Measurements from ENCODE around the gene PSMD6.

PSMD6 gene

DNA sequence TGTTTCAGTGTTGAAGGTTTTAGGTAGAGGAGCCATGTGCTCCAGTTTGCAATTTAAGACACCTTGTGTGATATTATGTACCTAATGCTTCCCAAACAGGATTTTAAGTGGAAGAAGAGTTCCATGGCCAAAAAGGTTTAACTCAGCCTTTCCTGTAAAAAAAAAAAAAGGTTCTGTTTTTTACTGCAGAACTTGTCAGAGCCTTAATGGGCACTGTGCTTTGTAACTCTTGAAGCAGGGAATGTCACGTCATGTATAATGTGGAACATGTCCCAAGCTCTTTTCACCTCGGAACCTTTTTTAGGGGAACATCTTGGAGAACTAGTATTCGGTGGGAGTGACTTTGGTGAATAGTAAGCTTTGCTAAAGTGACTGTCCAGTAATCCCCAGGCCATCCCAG, 31.6 kb downstream of the PSMD6 start:
- Histone ChIP-seq H3K4me3 (ENCODE audit: extremely low read depth, insufficient read depth, low read length, poor library complexity, severe bottlenecking) (no peak overlapping the region), H3K36me3 (ENCODE audit: control insufficient read depth, insufficient read depth, low read length) (peaks cover 78% of the 10 kb centered on the region), H3K4me1 (ENCODE audit: control insufficient read depth, insufficient read depth, low read length, poor library complexity, severe bottlenecking) (no peaks in the 10 kb centered on the region), H3K27ac (ENCODE audit: low read depth, low read length, severe bottlenecking) (no peak overlapping the region), H3K9me3 (ENCODE audit: control insufficient read depth, low read length) (no peaks in the 10 kb centered on the region)
- 97 to 100% methylated on average over 3 of the region's 3 CpGs for WGBS, 2 experiments (ENCODE audit: insufficient coverage in 2 of 2)

DNA sequence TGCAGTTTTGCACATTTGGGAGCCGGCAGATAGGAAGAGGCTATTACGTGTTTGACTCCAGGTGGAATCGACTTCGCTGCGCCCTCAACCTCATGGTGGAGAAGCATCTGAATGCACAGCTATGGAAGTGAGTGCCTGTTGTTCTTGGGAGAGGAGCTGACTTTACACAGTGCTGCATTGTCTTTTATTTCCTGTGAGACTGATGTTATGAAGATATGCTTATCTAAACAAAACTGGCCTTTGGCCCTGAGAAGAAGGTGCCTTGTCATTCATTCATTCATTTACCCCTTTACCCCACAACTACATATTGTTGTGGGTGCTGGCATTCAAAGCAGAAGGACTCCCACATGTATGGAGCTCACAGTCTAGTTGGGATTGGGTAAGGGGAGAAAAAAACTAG, 32.6 kb downstream of the PSMD6 start:
- peak overlapping the region; percentile 17 for H3K27ac ChIP-seq (ENCODE audit: low read depth, low read length, severe bottlenecking)
- peaks cover 70% of the 10 kb centered on the region for H3K36me3 ChIP-seq (ENCODE audit: control insufficient read depth, insufficient read depth, low read length)
- H3K4me3 ChIP-seq (ENCODE audit: extremely low read depth, insufficient read depth, low read length, poor library complexity, severe bottlenecking) = no peak overlapping the region
- 98 to 100% methylated on average over 5 of the region's 5 CpGs for WGBS, 2 experiments (ENCODE audit: insufficient coverage in 2 of 2)
- no peaks in the 10 kb centered on the region for H3K9me3 ChIP-seq (ENCODE audit: control insufficient read depth, low read length)
- no peaks in the 10 kb centered on the region for H3K4me1 ChIP-seq (ENCODE audit: control insufficient read depth, insufficient read depth, low read length, poor library complexity, severe bottlenecking)

DNA sequence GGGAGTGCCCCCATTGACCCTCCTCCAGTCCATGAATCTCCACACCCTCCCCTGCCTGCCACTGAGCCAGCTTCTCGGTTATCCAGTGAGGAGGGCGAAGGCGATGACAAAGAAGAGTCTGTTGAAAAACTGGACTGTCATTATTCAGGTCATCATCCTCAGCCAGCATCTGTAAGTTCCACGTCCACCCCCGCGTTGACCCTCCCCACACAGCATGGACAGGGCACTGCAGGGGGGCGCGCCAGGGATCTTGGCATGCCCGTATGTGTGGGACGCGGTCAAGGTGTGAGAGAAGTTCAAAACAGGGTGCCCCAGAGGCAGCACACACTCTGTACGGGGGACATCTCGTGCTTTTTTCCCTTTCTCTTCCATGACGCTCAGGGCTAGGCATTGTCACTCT, 33.1 kb downstream of the PSMD6 start:
- H3K36me3 ChIP-seq (ENCODE audit: control insufficient read depth, insufficient read depth, low read length) = peaks cover 69% of the 10 kb centered on the region

DNA sequence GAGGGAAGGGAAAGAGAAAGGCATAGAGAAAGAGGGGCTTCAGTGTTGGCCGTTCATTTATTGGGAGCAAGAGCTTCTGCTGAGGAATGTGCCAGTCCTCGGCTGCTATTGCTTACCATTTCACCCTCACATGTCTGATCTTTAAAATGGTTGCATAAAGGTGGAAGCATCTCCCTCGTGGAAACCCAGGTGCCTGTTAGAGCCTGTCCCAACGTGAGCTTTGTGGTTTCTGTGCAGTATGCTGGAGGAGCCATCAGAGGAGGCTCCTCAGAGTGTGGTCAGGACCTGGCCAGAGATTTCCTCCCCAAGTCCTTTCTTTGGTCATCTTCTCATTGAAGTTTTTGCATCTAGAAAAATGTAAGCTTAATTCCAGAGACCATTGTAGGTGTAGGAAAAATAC, 34.4 kb downstream of the PSMD6 start:
- H3K36me3 ChIP-seq (ENCODE audit: control insufficient read depth, insufficient read depth, low read length) = peaks cover 65% of the 10 kb centered on the region
- no peak overlapping the region for H3K27ac ChIP-seq (ENCODE audit: low read depth, low read length, severe bottlenecking)
- no peaks in the 10 kb centered on the region for H3K4me1 ChIP-seq (ENCODE audit: control insufficient read depth, insufficient read depth, low read length, poor library complexity, severe bottlenecking)
- H3K4me3 ChIP-seq (ENCODE audit: extremely low read depth, insufficient read depth, low read length, poor library complexity, severe bottlenecking) = no peak overlapping the region
- 87 to 100% methylated on average over 1 to 2 of the region's 4 CpGs for WGBS, 2 experiments (ENCODE audit: insufficient coverage in 2 of 2)
- no peaks in the 10 kb centered on the region for H3K9me3 ChIP-seq (ENCODE audit: control insufficient read depth, low read length)

More for the DNA sequence above, 33.1 kb downstream of the PSMD6 start:
- H3K9me3 ChIP-seq (ENCODE audit: control insufficient read depth, low read length) = no peaks in the 10 kb centered on the region
- H3K27ac ChIP-seq (ENCODE audit: low read depth, low read length, severe bottlenecking) = peak overlapping the region; percentile 17
- 95 to 96% methylated on average over 10 to 13 of the region's 14 CpGs for WGBS, 2 experiments (ENCODE audit: insufficient coverage in 2 of 2)
- no peaks in the 10 kb centered on the region for H3K4me1 ChIP-seq (ENCODE audit: control insufficient read depth, insufficient read depth, low read length, poor library complexity, severe bottlenecking)
- H3K4me3 ChIP-seq (ENCODE audit: extremely low read depth, insufficient read depth, low read length, poor library complexity, severe bottlenecking) = no peak overlapping the region

DNA sequence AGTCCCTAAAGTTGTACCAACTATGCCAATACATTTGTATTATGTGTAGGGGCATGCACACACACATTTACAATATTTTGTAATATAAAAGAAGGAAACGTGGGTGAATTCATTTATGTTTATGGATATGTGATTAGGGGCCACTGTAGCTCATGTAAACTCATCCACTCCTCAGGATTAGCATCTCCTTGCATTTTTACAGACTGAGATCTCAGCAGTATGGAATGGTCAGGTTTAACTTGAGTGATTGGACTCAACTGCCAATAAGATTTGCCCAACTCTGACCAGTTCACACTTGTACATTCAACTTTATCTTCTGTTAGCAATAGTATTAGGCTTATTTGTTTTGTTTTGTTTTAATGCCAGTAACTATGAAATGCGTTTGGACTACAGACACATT, 36.5 kb downstream of the PSMD6 start:
- 100% methylated on average over 1 of the region's 2 CpGs; no CpG with 5 or more reads in 1 of the 2 experiments for WGBS, 2 experiments (ENCODE audit: insufficient coverage in 2 of 2)
- no peaks in the 10 kb centered on the region for H3K9me3 ChIP-seq (ENCODE audit: control insufficient read depth, low read length)
- H3K4me1 ChIP-seq (ENCODE audit: control insufficient read depth, insufficient read depth, low read length, poor library complexity, severe bottlenecking) = no peaks in the 10 kb centered on the region
- no peak overlapping the region for H3K27ac ChIP-seq (ENCODE audit: low read depth, low read length, severe bottlenecking)
- peaks cover 76% of the 10 kb centered on the region for H3K36me3 ChIP-seq (ENCODE audit: control insufficient read depth, insufficient read depth, low read length)
- no peak overlapping the region for H3K4me3 ChIP-seq (ENCODE audit: extremely low read depth, insufficient read depth, low read length, poor library complexity, severe bottlenecking)

DNA sequence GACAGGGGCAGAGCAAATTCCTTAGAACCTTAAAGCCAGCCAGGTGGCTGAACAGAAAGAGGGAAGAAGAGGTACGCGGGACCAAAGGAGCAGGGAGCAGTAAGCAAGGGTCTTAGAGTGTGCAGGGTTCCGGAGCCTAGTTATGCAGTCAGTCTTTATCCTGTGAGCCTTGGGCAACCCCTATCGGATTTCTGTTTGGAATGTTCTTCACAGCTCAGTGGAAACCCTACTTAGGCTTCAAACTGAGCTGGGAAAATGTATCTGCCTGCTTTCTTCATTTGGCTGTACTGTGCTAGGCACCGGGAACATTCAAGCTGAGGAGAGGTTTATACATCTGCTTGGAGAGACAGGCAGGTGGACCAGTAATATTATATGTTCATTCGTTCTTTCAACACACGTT, 37.1 kb downstream of the PSMD6 start:
- no peaks in the 10 kb centered on the region for H3K9me3 ChIP-seq (ENCODE audit: control insufficient read depth, low read length)
- H3K4me1 ChIP-seq (ENCODE audit: control insufficient read depth, insufficient read depth, low read length, poor library complexity, severe bottlenecking) = no peaks in the 10 kb centered on the region
- peaks cover 77% of the 10 kb centered on the region for H3K36me3 ChIP-seq (ENCODE audit: control insufficient read depth, insufficient read depth, low read length)
- H3K27ac ChIP-seq (ENCODE audit: low read depth, low read length, severe bottlenecking) = no peak overlapping the region
- WGBS, 2 experiments (ENCODE audit: insufficient coverage in 2 of 2) = 94 to 95% methylated on average over 6 to 7 of the region's 7 CpGs
- no peak overlapping the region for H3K4me3 ChIP-seq (ENCODE audit: extremely low read depth, insufficient read depth, low read length, poor library complexity, severe bottlenecking)

DNA sequence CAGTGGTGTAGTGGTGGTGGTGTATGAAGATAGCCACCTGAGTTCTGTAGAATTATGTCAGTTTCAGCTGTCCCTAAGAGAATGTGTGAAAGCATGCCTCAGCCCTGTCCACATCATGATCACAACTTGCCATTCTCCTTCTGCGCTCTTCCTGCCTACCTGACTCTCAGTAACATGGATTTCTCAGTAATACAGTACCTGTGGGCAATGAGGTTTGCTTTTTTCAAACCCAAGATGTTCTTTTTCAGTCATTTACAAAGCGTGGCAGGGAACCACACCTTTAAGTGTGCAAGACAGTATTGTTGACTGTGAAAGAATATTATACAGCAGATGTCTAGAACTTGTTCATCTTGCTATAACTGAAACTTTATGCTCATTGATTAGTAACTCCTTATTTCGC, 38.9 kb downstream of the PSMD6 start:
- H3K9me3 ChIP-seq (ENCODE audit: control insufficient read depth, low read length) = no peaks in the 10 kb centered on the region
- H3K4me1 ChIP-seq (ENCODE audit: control insufficient read depth, insufficient read depth, low read length, poor library complexity, severe bottlenecking) = peaks cover 3% of the 10 kb centered on the region
- 94 to 100% methylated on average over 1 to 2 of the region's 3 CpGs for WGBS, 2 experiments (ENCODE audit: insufficient coverage in 2 of 2)
- peaks cover 75% of the 10 kb centered on the region for H3K36me3 ChIP-seq (ENCODE audit: control insufficient read depth, insufficient read depth, low read length)
- no peak overlapping the region for H3K4me3 ChIP-seq (ENCODE audit: extremely low read depth, insufficient read depth, low read length, poor library complexity, severe bottlenecking)
- H3K27ac ChIP-seq (ENCODE audit: low read depth, low read length, severe bottlenecking) = no peak overlapping the region

DNA sequence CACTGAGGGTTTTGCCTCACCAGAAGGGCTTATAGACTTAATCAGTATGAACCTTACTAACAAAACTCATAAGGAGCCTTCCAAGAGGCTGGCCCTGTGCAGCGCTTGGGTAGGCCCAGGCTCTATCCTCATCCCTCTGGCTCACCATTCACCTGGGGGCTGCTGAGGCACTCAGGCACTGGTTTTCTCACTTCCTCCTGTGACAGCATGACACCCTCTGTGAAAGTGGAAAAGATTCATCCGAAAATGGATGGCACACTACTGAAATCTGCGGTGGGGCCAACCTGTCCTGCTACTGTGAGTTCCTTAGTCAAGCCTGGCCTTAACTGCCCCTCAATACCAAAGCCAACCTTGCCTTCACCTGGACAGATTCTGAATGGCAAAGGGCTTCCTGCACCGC, 41.3 kb downstream of the PSMD6 start:
- Histone ChIP-seq H3K27ac (ENCODE audit: low read depth, low read length, severe bottlenecking) (no peak overlapping the region), H3K4me3 (ENCODE audit: extremely low read depth, insufficient read depth, low read length, poor library complexity, severe bottlenecking) (no peak overlapping the region), H3K4me1 (ENCODE audit: control insufficient read depth, insufficient read depth, low read length, poor library complexity, severe bottlenecking) (peaks cover 14% of the 10 kb centered on the region), H3K9me3 (ENCODE audit: control insufficient read depth, low read length) (no peaks in the 10 kb centered on the region), H3K36me3 (ENCODE audit: control insufficient read depth, insufficient read depth, low read length) (peaks cover 59% of the 10 kb centered on the region)
- WGBS, 2 experiments (ENCODE audit: insufficient coverage in 2 of 2) = 89 to 100% methylated on average over 3 of the region's 4 CpGs

DNA sequence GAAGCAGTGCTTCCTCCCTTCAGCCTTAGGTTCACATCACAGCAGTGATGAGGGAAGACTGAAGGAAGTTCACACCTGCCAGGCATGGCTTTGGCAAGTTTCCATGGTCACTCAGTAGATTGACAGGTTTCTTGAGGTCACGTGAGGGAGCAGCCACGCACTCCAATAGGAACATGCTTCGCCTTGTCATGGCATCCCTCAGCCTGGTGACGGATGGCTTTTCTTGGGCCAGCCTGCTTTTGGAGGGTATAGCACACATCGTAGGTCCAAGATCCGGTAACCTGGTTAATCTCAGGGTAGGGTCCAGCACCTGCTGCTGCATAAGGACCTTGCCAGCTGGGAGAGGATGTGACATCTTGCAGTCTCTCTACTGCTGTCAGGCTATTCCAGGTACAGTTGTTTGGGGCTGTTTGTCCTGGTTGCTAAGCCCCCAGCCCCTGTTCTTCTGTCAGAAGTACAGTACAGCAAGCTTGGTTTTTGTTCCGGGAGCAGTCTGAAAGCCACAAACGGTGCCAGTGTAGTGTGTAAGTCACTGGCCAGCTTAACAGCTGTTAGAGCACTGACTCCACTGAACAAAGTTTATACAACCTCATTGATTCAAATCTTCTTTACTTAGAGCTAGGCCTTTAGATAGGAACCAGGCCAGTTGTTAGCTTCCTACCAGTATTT, 42.3 kb downstream of the PSMD6 start:
- Histone ChIP-seq H3K4me3 (ENCODE audit: extremely low read depth, insufficient read depth, low read length, poor library complexity, severe bottlenecking) (no peak overlapping the region), H3K9me3 (ENCODE audit: control insufficient read depth, low read length) (no peaks in the 10 kb centered on the region), H3K27ac (ENCODE audit: low read depth, low read length, severe bottlenecking) (no peak overlapping the region), H3K4me1 (ENCODE audit: control insufficient read depth, insufficient read depth, low read length, poor library complexity, severe bottlenecking) (peaks cover 22% of the 10 kb centered on the region), H3K36me3 (ENCODE audit: control insufficient read depth, insufficient read depth, low read length) (peaks cover 59% of the 10 kb centered on the region)
- WGBS, 2 experiments (ENCODE audit: insufficient coverage in 2 of 2) = 94 to 99% methylated on average over 7 of the region's 8 CpGs

DNA sequence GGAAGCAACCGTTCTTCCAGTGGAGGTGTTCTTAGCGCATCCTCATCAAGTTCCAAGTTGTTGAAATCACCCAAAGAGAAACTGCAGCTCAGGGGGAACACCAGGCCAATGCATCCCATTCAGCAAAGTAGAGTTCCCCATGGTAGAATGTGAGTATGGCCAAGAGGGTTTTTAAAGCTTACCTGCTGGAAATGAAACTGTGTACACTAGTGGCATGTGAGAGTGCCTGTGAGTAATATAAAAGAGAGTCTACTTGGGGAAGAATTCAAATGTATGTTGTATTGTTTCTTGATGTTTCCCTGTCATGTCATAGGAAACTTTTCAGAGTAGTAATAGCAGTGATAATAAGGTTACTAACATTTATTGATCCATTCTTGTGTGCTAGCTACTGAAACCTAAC, 43.3 kb downstream of the PSMD6 start:
- H3K36me3 ChIP-seq (ENCODE audit: control insufficient read depth, insufficient read depth, low read length) = peaks cover 53% of the 10 kb centered on the region
- no peaks in the 10 kb centered on the region for H3K9me3 ChIP-seq (ENCODE audit: control insufficient read depth, low read length)
- no peak overlapping the region for H3K27ac ChIP-seq (ENCODE audit: low read depth, low read length, severe bottlenecking)
- H3K4me3 ChIP-seq (ENCODE audit: extremely low read depth, insufficient read depth, low read length, poor library complexity, severe bottlenecking) = no peak overlapping the region
- peaks cover 27% of the 10 kb centered on the region for H3K4me1 ChIP-seq (ENCODE audit: control insufficient read depth, insufficient read depth, low read length, poor library complexity, severe bottlenecking)
- WGBS, 2 experiments (ENCODE audit: insufficient coverage in 2 of 2) = 96 to 100% methylated on average over 2 of the region's 2 CpGs

DNA sequence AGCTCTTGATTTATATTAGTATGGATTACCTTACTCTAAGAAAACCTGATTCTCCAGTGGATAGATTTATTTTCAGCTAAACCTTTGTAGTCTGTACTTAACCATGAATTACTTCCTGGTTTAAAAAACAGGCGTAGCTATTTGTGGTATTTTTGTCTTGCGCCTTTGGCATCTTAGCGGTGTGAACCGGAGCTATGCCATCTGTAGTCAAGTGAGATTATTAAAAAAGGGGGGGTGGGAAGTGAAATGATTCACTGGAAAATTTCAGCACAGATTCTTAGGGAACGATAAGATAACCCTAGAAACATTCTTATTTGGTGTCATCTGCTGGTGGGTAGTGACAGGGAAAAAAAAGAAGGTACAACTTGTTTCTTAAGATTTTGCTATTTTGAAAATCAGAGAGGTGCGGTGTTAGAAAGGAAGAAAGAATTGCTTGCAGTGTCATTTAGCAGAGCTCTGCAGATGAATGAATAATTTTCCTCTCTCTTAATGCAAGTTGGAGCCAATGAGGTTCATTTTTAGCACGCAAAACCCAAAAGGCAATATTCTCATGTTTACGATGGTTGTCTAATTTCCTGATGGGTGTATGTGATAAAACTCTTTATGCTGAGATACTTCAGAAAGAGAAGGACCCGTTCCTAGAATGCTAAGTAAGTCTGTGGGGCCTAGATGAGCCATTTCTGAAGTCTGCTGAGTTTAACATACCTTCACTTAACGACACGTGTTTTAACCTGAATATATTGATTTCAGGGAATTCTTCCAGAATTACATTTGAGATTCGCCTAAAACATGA, 44.0 kb downstream of the PSMD6 start:
- no peaks in the 10 kb centered on the region for H3K9me3 ChIP-seq (ENCODE audit: control insufficient read depth, low read length)
- WGBS, 2 experiments (ENCODE audit: insufficient coverage in 2 of 2) = 92 to 99% methylated on average over 10 to 11 of the region's 12 CpGs
- peaks cover 27% of the 10 kb centered on the region for H3K4me1 ChIP-seq (ENCODE audit: control insufficient read depth, insufficient read depth, low read length, poor library complexity, severe bottlenecking)
- peaks cover 54% of the 10 kb centered on the region for H3K36me3 ChIP-seq (ENCODE audit: control insufficient read depth, insufficient read depth, low read length)
- H3K4me3 ChIP-seq (ENCODE audit: extremely low read depth, insufficient read depth, low read length, poor library complexity, severe bottlenecking) = no peak overlapping the region
- peak overlapping the region; percentile 8 for H3K27ac ChIP-seq (ENCODE audit: low read depth, low read length, severe bottlenecking)
